GM18861 (cell line): ENCODE results near the gene TUBA1B.
"Not testable (repeated sequence)": the region's sequence is repeated elsewhere in the genome, so short reads cannot be mapped to it uniquely, and the experiment has no call there.

Source experiments
- ATAC-seq: cut with Tn5 transposase; IDR thresholded peaks from one replicate; pipeline ENCODE4 v1.9.1; 2021; ENCODE audit not compliant: unreplicated experiment

TUBA1B gene

DNA sequence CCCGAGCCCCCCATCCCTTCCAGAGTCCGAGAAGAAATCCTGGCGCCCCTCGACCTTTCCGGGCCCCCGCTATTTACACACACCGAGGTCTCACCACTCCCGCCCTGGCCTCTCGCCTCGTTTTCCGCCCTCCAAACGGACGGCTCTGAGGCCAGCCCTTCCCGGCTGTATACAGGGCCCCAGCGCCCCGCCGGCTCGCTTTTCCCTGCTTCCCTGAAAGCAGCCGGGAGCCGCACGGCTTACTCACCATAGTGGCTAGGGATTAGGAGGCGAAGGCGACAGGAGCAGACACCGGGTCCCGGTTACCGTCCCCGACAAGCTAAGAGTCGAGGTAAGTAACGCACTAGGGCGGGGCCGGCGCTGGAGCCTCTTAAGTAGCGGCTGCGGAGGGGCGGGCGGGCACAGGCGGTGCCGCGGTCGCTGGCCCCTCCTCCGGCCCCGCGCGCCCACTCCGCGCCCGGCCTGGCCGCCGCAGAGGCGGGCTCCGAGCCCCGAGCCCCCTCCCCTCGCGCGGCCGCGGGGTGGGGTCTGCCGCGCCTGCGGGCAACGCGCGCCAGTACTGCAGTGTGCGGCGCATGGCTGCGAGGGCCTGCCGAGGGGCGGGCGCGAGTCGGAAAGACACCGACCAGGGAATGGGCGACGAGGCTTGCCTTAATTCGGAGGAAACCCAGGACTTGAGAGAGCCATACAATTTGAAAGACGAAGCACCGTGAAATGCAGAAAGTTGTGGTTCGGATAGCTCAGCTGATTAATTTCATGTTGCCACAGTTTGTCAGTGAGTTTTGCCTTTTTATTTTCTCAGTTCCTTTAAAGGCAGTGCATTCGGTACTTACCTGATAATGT lies at the start of gene TUBA1B:
TSS of gene TUBA1B (minus strand) at position 345 of the 843 bp plus-strand sequence. CDS start at position 250, 95 bp downstream.
- ATAC-seq, result peak; percentile 58

DNA sequence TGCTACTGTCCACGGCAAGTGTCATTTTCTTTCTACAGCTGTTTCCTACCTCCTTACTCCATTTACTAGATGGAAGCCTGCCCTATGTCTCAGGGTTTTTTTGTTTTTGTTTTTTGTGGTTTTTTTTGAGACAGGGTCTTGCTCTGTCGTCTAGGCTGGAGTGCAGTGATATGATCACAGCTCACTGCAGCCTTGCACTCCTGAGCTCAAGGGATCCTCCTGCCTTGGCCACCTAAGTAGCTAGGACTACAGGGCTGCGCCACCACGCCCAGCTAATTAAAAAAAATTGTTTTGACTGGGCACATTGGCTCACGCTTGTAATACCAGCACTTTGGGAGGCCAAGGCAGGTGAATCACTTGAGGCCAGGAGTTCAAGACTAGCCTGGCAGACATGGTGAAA lies 43.0 kb upstream of the TUBA1B start:
- ATAC-seq, result no peak

DNA sequence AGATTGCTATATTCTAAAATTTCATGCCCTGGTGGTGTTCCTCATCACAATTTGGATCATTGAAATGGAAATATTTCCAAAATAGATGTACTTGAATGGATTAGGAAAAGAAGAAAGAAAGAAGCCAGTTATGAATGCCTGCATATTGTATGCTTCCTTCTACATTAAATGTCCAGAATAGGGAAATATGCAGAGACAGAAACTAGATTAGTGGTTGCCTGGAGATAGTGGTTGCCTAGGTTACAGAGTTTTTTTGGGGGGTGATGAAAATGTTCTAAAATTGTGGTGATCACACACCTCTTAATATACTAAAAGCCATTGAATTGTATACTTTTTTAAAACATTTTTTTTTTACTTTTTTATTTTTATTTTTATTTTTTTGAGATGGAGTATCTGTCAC lies 39.7 kb upstream of the TUBA1B start:
- no peak for ATAC-seq

DNA sequence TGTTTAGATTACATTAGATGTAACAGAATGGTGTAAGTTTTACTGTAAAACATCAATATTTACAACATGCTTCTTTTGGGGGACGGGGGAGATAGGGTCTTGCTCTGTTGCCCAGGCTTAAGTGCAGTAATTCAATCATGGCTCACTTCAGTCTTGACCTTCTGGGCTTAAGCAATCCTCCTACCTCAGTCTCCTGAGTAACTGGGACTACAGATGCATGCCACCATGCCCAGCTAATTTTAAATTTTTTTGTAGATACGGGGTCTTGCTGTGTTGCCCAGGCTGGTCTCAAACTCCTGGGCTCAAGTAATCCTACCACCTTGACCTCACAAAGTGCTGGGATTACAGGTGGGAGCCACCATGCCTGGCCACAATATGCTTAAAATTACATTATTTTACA lies 33.9 kb upstream of the TUBA1B start:
- ATAC-seq, result no peak

DNA sequence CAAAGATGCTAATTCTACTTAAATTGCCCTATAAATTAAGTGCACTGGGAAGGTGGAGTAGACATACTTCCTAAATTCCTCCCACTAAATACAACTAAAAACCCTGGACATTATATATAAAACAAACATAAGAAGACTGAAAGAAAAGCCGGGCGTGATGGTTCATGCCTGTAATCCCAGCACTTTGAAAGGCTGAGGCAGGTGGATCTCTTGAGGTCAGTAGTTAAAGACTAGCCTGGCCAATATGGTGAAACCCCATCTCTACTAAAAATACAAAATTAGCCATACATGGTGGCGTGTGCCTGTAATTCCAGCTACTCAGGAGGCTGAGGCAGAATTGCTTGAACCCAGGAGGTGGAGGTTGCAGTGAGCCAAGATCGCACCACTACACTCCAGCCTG lies 30.7 kb upstream of the TUBA1B start:
- not testable (repeated sequence) for ATAC-seq

DNA sequence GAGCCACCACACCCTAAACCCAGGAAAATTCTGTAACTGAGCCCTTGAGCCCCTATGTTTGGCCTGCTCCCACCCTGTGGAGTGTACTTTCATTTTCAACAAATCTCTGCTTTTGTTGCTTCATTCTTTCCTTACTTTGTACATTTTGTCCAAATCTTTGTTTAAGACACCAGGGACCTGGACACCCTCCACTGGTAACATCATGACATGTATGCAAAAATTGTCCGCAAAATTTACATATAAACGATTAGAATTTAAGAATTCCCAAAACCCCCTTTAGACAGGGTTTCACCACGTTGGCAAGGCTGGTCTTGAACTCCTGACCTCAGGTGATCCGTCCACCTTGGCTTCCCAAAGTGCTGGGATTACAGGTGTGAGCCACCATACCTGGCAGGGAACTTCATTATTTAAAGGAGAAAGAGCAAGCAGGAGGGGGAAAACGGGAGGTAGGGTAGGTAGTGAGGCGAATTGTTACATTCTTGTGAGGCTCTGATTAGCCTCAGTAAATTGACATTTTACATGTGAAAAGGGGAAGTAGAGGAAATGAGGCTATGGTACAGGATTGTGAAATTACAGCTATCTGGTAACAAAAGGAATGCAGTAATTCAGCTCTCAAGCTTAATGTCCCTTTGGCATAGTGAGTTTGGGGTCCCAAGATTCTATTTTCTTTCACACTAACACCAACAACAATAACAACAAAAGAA lies 30.0 kb upstream of the TUBA1B start:
- ATAC-seq, result no peak

DNA sequence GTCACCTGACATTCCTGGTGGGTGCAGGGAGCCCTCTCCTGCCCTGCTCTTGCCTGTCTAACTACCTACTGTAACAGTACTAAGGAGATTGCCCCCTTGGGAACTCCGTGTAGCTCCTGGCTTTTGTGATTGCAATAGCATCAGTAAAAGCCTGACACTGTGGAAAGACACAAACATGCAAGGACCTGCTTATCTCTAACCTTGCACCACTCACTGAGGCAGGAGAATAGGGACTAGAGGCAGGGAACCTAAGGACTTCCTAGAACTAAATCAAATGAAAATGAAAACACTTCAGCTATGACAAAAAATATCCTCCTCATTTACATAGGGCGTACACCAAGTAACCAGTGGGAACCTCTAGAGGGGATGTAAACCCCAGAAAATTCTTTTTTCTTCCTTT lies 29.2 kb upstream of the TUBA1B start:
- ATAC-seq, result no peak

DNA sequence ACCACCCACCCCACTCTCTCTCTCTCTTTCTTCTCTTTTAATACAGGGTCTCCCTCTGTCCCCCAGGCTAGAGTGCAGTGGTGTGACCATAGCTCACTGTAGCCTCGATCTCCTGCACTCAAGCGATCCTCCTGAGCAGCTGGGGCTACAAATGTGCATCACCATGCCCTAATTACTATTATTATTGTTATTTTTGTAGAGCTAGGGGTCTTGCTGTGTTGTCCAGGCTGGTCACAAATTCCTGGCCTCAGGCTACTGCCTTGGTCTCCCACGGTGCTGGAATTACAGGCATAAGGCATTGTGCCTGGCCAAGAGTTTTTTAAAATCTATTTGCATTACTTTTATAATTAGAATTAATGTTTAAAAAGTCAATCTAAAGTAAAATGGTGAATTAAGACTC lies 23.0 kb upstream of the TUBA1B start:
- ATAC-seq, result no peak

DNA sequence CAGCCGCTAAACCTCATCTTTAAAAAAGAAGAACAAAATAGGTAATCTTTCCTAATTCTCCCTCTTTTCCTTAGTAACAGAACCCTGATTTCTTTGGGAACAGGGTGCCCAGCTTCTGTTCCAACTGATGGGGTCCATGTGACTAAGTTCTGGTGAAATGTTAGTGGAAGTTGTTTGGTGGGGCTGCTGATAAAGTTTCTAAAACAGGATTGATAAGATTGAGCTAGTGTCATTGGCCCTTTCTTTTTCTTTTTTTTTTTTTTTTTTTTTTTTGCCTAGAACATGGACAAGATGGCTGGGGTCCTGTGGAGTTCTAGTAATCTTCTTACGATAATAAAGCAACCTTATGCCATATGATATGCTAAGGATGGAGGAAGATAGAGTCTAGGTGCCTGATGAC lies 16.2 kb upstream of the TUBA1B start:
- no peak for ATAC-seq

DNA sequence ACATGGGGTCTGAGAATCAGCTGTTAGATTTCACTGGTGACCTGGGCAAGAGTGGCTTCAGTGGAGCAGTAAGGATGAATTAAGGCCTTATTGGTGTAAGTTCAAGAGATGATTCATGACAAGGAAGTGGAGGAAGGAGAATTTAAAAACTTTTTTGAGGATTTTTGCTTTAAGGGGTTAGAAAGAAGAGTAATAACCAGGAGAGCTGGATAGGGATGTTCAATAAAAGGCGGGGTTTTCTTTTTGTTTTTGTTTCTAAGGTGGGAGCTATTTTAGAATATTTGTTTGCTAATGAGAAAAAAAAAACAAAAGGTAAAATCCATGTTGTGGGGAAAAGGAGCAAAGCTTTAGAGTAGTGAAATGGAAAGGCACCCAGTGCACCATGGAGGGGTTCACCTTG lies 15.2 kb upstream of the TUBA1B start:
- ATAC-seq, result no peak

DNA sequence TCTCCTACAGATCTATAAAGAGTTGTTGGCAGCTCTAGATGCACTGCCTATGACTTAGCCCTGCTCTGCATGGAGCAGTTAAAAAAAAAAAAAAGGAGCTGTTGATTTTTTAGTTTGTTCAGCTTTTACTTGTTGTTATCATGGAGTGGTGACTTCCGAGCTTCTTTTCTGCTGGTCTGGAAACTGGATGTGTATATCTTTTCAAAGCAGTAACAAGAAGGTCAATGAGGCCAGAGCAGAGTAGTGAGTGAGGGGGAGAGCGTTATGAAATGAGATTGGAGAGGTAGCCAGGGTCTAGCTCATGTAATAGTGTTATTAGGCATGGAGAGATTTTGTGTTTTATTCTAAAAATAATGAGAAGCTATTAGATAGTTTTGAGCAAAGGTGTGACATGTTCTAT lies 13.2 kb upstream of the TUBA1B start:
- ATAC-seq, result no peak

DNA sequence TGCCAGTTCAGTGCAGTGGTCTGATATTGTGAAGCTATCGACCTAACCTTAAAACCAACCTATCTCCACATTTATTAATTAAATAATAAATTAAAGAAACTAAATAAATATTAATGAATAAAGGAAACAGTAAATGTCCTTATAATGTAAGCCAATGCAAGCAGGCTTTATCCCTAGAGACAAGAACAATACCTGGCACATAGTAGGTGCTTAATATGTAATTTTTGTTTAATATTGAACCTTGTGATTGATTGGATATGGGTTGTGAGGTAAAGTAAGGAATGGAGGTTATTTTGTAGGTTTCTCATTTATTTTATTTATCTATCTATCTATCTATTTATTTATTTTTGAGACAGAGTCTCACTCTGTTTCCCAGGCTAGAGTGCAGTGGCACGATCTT lies 7.8 kb upstream of the TUBA1B start:
- ATAC-seq, result no peak

DNA sequence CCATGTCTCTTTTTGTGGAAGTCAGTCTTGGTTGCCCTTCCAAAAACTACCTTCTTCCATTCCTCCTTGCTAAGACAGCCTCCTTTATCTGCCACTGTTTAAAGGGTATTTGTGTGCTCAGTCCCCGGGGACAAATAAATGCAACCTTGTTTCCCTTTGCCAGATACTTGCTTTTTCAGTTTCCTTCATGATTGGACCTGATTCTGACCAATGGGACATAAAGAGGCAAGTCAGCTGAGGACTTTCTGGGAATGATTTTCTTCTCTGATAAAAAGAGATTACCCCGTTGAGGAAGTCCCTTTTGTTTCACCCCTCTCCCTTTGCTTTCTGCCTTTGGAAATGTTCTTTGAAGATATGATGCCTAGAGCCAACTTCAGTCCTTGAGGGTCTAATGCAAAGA lies 7.4 kb upstream of the TUBA1B start:
- no peak for ATAC-seq

DNA sequence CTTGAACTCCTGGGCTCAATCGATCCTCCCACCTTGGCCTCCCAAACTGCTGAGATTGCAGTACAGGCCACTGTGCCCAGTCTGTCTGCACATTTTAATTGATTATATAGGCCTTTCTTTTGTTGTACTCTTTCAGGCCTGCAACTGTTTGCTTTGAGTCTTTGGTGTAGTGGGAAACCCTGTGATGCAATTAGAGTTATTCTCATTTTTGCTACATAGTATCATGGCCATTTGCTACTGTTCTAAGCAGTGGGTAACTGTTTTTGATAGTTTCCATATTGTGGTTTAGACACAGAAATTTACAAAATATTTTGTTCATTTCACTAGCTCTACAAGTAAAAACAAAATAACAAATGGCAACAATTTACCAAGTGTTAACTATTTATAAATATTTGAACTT lies 6.3 kb upstream of the TUBA1B start:
- ATAC-seq, result no peak

DNA sequence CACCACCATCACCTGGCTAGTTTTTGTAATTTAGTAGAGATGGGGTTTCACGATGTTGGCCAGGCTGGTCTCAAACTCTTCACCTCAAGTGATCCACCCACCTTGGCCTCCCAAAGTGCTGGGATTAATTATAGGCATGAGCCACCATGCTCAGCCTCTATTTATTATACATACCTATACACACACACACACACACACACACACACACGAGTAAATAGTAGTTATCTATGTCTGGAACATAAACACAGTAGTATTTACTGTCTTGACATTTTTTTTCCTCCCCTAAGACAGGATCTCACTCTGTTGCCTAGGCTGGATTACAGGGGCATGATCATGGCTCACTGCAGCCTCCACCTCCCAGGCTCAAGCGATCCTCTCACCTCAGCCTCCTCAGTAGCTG lies 5.8 kb upstream of the TUBA1B start:
- ATAC-seq, result not testable (repeated sequence)

DNA sequence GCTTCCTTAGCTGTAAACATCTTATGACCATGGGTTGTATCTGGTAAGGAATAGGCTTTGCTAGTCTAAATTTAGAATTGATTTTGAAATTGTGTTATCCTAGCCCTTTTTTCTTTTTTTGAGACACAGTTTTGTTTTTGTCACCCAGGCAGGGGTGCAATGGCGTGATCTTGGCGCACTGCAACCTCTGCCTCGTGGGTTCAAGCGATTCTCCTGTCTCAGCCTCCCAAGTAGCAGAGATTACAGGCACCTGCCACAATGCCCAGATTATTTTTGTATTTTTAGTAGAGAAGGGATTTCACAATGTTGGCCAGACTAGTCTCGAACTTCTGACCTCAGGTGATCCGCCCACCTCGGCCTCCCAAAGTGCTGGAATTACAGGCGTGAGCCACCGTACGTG lies 2.4 kb upstream of the TUBA1B start:
- ATAC-seq, result no peak

DNA sequence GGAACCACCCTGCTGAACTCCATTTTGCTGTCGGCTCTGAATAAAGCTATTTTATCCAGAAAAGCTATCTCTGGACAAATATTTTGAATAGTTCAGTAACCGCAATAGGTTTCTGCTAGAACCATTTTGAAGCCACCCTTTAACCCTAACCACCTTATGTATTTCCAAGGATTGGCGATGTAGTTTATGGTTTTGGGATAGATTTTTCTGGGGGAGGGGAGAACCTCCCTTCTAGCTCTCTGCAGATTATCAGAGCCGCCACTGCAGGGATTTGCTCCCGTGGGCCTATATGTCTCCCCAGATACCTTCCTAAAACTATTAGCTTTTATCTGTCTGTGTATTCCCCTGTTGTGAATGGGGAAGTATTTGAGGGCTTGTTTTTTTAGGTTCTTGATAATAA lies 1.8 kb upstream of the TUBA1B start:
- no peak for ATAC-seq

DNA sequence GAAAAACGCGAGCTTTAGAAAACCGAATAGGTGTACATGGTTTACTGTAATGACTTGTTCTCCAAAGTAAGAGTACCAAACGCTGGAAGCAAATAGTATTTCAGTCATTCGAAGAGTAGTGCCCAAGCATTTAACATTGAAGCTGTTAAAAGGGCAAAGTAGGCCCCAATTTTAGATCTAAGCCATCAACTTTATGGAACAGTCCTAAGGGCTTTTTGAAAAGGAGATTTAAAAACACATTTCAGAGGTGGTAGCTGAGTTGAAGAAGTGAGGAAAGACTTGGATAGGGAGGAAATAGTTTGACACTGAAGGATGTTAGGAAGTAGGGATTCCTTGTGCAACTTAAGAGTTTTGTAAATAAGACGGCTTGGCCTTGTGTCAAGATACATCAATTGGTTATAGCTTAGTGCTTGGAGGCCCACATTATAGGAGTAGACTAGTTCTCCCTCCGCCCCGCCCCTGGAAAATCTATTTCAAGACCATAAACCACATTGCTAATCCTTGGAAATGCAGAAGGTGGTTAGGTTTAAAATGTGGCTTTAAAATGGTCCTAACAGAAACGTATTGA lies 783 bp upstream of the TUBA1B start:
- ATAC-seq, result no peak

DNA sequence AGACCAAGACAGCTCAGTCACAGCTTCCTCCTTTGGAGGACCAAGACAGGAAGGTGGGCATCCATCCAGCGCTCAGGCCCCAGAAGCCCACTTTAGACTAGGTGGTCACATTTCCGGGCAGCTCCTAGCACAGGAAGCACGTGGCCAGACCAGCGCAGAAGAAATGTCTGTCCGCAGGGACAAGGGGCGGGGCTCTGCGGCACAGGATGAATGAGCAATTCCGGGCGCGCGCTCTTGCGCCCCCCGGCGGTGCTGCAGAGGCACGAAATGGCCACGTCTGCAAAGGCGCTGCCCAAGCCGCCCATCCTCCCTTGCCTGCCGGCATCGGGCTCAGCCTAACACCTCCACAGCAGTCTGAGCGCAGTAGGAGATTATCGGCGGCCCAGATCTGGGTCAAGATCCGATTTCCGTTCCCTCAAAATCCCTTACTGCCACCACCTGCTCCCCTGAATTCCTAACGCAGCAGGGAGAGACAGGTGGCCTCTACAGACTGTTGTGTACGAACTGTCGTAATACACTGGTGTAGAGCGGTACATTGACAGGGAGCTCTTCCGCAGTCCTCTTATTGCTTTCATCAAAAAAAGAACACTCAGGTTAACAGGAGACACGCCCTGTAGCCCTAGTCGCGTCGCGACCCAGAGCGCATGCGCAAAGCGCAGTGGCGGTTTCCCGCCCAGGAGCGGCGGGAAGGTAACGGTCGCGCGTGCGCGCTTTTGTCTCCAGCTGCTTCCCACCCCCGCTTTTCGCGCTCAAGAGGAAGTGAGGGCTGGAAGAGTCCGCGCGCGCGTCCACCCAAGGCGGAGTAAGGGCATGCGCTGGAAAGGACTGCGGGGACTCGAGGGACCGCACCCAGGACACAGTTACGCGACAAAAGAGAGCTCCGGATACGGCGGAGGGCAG lies 794 bp downstream of the TUBA1B start:
- ATAC-seq, result peak; percentile 49

DNA sequence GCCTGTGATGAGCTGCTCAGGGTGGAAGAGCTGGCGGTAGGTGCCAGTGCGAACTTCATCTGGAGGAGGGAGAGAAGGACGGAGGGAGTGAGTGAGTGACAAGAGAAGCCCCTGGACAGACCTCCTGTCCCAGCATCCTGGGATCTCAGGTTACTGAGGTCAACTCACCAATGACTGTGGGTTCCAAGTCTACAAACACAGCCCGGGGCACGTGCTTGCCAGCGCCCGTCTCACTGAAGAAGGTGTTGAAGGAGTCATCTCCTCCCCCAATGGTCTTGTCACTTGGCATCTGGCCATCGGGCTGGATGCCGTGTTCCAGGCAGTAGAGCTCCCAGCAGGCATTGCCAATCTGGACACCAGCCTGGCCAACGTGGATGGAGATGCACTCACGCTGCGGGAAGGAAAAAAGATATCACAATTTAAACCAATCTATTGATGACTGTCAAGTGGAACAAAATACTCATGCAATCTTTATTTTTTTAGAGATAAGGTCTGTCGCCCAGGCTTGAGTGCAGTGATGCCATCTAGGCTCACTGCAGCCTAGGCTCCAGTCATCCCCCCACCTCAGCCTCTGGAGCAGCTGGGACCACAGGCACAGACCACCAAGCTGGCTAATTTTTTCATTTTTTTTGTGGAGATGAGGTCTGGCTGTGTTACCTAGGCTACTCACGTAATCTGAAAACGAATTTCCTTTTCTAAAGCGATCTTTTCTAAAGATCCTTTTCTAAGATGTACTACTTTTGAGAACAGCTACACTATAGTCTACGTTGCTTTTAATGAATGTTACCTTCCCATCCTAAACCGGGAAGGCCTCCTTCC lies 1.7 kb downstream of the TUBA1B start:
- ATAC-seq, result no peak
